VCaP (cell line): ENCODE data around the gene ZFP36L2.
"Not testable (repeated sequence)": the region's sequence is repeated elsewhere in the genome, so short reads cannot be mapped to it uniquely, and the experiment has no call there.

ENCODE experiments used
- H3K27ac ChIP-seq: fragments of 450-650 bp; 2 replicates; pipeline ENCODE4 v1.5.1; 2017
- CTCF ChIP-seq: fragments of 450-650 bp; conservative IDR thresholded peaks from 2 replicates; pipeline ENCODE4 v1.5.1; 2017; ENCODE audit warnings: mild to moderate bottlenecking, moderate library complexity

ZFP36L2 gene

GRCh38 chr2:43194121-43194869 lies 32.1 kb downstream of the ZFP36L2 start:
- no peak for TF ChIP-seq CTCF
- H3K27ac ChIP-seq = peak overlapping the region; percentile 71

GRCh38 chr2:43193652-43194120 lies 32.7 kb downstream of the ZFP36L2 start:
- TF ChIP-seq CTCF = no peak
- H3K27ac ChIP-seq = peak overlapping the region; percentile 71

DNA sequence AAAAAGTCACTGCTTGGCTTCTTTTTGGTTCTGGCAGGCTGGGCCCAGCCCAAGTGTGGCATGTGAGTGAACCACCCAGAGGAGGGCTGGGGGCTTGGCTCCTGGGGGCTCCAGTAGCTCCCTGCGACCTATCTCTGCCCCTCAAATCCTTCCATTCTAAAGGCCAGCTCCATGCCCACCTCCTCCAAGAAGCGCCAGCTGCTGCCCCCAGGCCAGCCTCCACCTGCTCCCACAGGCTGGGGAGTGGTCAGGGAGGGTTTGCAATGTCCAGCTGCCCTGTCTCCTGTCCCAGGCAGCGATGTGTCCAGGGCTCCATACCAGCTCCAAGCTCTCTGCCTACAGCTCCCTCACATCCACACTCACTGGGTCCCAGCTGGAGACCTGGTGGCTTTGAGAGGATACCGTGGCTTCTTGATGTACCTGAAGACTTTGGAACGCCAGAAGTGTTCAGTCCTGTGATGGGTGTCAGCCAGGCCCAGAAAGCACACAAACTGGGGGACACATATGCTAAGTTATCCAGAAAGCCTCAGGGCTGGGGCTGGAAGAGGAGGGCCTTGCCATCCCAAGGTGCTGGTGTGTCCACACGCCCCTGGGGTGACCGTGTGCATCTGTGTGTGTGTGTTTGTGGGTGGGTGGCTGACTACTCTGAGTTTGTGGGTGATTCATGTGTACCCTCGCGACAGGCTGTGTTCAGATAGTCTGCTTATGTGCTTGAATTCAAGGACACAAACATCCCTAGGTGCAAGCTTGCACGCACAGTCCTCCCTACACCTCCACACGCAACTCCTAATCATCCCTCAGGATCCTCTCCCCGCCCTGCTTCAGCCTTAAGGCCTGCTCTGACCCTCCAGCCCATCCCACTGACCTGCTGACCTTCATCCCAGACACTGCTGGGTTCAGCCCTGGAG lies 33.4 kb downstream of the ZFP36L2 start:
- H3K27ac ChIP-seq = peak overlapping the region; percentile 71
- TF ChIP-seq CTCF = no peak

GRCh38 chr2:43191947-43192516 lies 34.4 kb downstream of the ZFP36L2 start:
- no peak for TF ChIP-seq CTCF
- no peak overlapping the region for H3K27ac ChIP-seq

DNA sequence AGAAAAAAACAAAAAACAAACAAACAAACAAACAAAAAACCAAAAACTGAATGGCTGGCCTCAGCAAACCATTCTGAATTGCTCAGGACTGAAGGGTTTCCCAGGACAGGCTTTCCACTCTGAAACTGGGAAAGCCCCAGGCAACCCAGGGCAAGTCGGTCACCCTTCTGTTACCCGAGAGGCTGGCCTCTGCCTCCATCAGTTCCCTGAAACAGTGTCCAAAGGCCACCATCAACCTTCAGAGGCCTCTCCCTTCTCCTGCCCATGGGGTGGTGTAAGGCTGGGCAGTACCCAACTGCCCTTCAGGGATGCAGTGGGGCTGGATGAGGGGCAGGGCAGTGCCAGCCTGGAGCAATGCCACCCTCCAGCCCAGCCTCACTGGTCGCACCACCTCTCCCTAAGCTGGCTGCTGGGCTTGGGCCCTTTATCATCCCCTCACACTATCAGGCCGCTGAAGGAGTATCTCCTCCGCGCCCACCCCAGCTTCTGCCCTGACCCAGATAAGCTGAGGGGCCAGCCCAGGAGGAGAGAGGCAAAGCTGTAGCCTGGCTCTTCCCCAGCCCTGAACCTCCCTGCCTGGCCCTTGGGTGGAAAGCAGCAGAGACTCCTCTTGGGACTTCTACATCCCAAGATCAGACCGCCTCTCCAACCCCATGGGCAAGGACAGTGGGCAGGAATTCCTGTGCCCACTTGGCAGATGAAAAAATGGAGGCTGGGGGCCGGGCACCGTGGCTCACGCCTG lies 35.9 kb downstream of the ZFP36L2 start:
- no peak overlapping the region for H3K27ac ChIP-seq
- TF ChIP-seq CTCF = no peak

- not testable (repeated sequence) for H3K27ac ChIP-seq
Measured at GRCh38 chr2:43189861-43190260, 36.5 kb downstream of the ZFP36L2 start.

- no peak for TF ChIP-seq CTCF
- no peak overlapping the region for H3K27ac ChIP-seq
Measured at GRCh38 chr2:43188561-43189386, 37.6 kb downstream of the ZFP36L2 start.
